GM12874 (cell line): ENCODE measurements around the gene GP1BB.
A peak's percentile ranks its signal among the peaks of the same experiment; 100 is the strongest.

Experiments used
- TF ChIP-seq, protein P1 (sequence below): IDR thresholded peaks from 2 replicates; pipeline ENCODE4 v1.5.1; 2011; ENCODE audit warnings: low read depth, mild to moderate bottlenecking, control low read depth, low read length, moderate library complexity; ENCODE audit not compliant: insufficient read depth

The GP1BB gene

DNA sequence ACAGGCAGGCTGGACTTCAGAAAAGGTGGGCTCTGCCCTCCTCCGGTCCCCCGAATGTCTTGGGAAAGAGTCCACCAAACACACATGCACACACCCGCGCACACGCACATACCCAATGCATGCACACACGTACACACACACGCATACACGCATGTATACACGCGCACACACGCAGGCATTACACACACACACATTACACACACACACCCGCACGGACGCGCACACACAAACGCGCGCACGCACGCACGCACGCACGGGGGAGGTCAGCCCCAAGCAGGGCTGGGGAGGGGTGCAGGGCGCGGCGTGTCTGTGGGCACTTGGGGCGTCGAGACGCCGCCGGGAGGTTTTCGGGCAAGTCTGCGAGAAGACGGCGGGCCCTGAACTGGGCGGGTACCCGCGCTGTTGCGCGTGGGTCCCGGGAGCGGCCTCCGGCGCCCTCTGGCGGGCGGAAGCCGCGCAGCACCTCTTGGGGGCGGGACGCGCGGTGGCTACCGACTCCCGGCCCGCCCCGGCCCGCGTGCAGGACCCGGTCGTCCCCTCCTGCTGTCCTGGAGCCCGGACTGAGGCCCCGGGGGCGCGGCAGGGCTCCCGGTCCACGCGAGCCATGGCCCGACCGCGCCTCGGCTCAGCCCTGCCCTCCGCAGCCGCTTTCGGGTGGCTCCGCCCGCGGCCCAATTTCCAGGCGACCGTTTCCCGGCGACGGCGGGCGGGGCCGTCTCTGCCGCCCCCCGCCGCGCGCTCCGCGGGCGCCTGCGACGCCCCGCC is 5.5 kb upstream of the GP1BB start:
- TF ChIP-seq, protein P1, sequence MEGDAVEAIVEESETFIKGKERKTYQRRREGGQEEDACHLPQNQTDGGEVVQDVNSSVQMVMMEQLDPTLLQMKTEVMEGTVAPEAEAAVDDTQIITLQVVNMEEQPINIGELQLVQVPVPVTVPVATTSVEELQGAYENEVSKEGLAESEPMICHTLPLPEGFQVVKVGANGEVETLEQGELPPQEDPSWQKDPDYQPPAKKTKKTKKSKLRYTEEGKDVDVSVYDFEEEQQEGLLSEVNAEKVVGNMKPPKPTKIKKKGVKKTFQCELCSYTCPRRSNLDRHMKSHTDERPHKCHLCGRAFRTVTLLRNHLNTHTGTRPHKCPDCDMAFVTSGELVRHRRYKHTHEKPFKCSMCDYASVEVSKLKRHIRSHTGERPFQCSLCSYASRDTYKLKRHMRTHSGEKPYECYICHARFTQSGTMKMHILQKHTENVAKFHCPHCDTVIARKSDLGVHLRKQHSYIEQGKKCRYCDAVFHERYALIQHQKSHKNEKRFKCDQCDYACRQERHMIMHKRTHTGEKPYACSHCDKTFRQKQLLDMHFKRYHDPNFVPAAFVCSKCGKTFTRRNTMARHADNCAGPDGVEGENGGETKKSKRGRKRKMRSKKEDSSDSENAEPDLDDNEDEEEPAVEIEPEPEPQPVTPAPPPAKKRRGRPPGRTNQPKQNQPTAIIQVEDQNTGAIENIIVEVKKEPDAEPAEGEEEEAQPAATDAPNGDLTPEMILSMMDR = peak; percentile 98

DNA sequence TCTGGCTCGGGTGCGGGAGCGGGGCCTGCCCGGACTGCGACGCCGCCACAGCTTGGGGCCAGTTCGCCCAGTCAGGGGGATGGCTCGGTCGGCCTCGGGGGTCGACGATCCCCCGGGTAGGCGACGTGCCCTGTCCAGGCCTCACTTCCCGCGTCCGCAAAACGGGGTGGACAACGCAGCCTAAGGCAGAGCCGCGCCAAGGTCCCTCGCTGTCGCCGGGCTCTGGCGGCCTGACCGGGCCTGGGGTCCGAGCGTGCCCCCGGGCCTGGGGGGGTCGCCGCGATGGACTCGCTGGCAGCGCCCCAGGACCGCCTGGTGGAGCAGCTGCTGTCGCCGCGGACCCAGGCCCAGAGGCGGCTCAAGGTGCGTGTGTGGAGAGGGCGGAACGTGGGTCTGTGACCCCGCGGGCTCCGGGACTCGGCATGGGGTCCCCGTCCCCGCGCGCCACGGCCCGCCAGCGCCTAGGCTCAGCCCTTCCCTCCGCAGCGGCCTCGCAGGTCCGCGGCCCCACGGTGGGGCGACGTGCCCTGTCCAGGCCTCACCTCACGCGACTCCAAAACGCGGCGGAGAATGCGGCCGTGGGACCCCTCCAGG is 4.8 kb upstream of the GP1BB start:
- TF ChIP-seq, protein P1 = no peak

DNA sequence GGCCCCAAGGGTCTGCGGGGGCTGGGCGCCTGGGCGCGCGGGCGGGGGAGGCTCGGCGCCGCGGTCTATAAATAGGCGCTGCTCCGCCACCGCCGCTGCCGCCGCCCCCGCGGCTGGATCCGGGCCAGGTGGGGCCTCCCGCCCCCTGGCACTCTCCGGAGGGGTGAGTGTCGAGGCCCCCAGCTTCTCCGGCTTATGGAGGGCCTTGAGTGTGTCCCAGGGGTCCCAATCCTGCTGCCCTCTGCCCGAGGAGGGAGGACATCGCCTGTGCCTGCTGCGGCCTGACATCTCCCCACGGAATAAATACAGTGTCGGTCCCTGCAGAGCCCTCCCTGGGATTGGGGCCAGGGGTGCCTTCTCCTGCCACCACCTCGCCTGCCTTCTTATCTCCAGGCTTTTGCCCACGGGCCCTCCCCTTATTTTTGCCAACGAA is 4.3 kb upstream of the GP1BB start:
- TF ChIP-seq, protein P1 = no peak

DNA sequence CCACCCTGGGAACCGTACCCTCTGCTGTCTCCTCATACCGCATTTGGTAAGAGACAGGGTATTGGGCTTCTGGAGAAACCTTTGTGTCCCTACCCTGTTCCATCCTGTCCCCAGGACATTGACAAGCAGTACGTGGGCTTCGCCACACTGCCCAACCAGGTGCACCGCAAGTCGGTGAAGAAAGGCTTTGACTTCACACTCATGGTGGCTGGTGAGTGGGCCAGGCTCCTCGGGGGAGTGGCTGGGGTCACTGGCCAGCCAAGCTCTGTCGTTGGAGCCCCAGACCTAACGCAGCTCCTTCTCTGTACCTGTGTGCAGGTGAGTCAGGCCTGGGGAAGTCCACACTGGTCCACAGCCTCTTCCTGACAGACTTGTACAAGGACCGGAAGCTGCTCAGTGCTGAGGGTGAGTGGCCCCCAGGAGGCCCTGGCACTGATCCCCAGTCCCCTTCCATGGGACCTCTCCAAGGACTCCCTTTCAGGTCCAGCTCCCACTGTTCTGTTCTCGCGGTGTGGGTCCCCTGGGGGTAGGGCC is 3.8 kb upstream of the GP1BB start:
- TF ChIP-seq, protein P1 = no peak

DNA sequence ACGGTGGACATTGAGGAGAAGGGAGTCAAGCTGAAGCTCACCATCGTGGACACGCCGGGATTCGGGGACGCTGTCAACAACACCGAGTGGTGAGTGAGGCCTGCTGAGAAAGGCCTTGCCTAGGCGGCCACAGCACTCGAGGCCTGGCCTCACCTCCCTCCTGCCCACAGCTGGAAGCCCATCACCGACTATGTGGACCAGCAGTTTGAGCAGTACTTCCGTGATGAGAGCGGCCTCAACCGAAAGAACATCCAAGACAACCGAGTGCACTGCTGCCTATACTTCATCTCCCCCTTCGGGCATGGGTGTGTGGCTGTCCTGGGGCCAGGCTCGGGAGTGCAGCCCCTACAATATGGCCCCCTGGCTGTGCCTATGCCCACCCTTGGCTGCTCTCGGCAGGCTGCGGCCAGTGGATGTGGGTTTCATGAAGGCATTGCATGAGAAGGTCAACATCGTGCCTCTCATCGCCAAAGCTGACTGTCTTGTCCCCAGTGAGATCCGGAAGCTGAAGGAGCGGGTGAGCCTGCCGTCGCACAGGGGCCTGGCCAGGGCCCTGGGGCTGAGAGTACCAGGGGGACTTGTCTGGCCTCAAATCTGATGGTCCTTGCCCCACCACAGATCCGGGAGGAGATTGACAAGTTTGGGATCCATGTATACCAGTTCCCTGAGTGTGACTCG is 3.0 kb upstream of the GP1BB start:
- TF ChIP-seq, protein P1 = no peak

DNA sequence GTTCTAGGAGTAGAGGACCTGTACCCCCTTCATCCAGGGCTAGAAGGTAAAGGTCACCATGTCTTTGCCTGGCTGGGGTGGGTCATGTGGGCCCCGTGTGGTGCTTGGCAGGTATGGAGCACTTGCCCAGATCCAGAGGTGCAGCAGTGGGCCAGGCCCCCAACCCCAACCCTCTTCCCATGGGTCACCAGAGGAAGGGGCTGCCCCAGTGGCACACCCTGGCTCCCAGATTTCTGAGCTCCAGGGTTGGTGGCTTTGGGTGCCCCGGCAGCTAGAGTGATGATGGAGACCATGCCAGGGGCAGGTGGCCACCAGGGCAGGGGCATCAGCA is 2.4 kb upstream of the GP1BB start:
- TF ChIP-seq, protein P1 = no peak
